Activated naive CD4-positive, alpha-beta T cell treated with anti-CD3 and anti-CD28 coated beads, Interleukin-2, amount 50 U/mL, for 72 hours (primary cell): Measurements from ENCODE around the gene WDR55. TPM values are rescaled to one million over a fixed set of nuclear protein-coding genes. Genes with fewer than 3 reads are reported as not detected.
"Not testable (repeated sequence)": the region's sequence is repeated elsewhere in the genome, so short reads cannot be mapped to it uniquely, and the experiment has no call there.

ENCODE experiments used
- ATAC-seq, 2 donors: fragments of 150-1000 bp; cut with Tn5 transposase; 2 replicates each; pipeline ENCODE4 v1.10.0; 2021; ENCODE audit warnings: mild to moderate bottlenecking in 2 of 2, moderate library complexity in 2 of 2
- DNase-seq, 2 donors: peaks; one replicate each; pipeline ENCODE4 v3.0.0; 2021 to 2022; ENCODE audit warnings: low spot score in 2 of 2
- H3K27ac Mint-ChIP-seq, 2 donors: one replicate each; pipeline ENCODE4 v1.8.0; 2022; ENCODE audit warnings: mild to moderate bottlenecking in 2 of 2, mixed read lengths in 2 of 2
- H3K36me3 Mint-ChIP-seq, 2 donors: one replicate each; pipeline ENCODE4 v1.8.0; 2022; ENCODE audit warnings: mixed read lengths in 2 of 2
- H3K9me3 Mint-ChIP-seq, 2 donors: one replicate each; pipeline ENCODE4 v1.8.0; 2022; ENCODE audit warnings: mixed read lengths in 2 of 2
- total RNA-seq, 2 donors: library from RNA; stranded (reverse); gene quantifications; one replicate each; pipeline ENCODE4 v1.2.3, GENCODE V29; 2022

WDR55 gene
- total RNA-seq, 2 donors from 2014 or later = 32.5 to 36.3 TPM

GRCh38 chr5:140690376-140690932 is 25.8 kb downstream of the WDR55 start:
- no peak for DNase-seq
- Mint-ChIP-seq H3K9me3 (no peaks in the 10 kb centered on the region), H3K27ac (peak overlapping the region; percentile 97 to 99), H3K36me3 (peaks cover 18 to 22% of the 10 kb centered on the region in 2 donors)
- peak in 1 of 2 donors; percentile 37 for ATAC-seq

- Mint-ChIP-seq H3K36me3 (peaks cover 18 to 22% of the 10 kb centered on the region in 2 donors), H3K9me3 (no peaks in the 10 kb centered on the region), H3K27ac (peak within 1 kb of the TSS; percentile 97 to 99)
- peak; percentile 81 to 87 for DNase-seq
- peak; percentile 95 to 97 for ATAC-seq
Measured at GRCh38 chr5:140690941-140691924, 26.5 kb downstream of the WDR55 start, which contains the start of the genes HARS1 and HARS2. Gene HARS1, minus strand, starts transcription at chr5:140691370. Its CDS starts 66 bp downstream, at chr5:140691304. Gene HARS2, plus strand, starts transcription at chr5:140691455. Its CDS starts 194 bp downstream, at chr5:140691649.

- H3K27ac Mint-ChIP-seq = no peak overlapping the region
- DNase-seq (no peak), ATAC-seq (no peak)
- no peaks in the 10 kb centered on the region for H3K9me3 Mint-ChIP-seq
- peaks cover 23 to 33% of the 10 kb centered on the region in 2 donors for H3K36me3 Mint-ChIP-seq
Measured at GRCh38 chr5:140694276-140694675, 29.6 kb downstream of the WDR55 start.

GRCh38 chr5:140696891-140697492 is 32.3 kb downstream of the WDR55 start:
- H3K27ac Mint-ChIP-seq = no peak overlapping the region
- no peaks in the 10 kb centered on the region for H3K9me3 Mint-ChIP-seq
- peaks cover 27 to 31% of the 10 kb centered on the region in 2 donors for H3K36me3 Mint-ChIP-seq
- ATAC-seq (no peak), DNase-seq (no peak)

GRCh38 chr5:140700177-140701144 is 35.8 kb downstream of the WDR55 start, which contains the start of gene ZMAT2:
Gene ZMAT2, plus strand, starts transcription at chr5:140700447. Its CDS starts 14 bp downstream, at chr5:140700461.
- ATAC-seq = peak; percentile 97 to 99
- no peaks in the 10 kb centered on the region for H3K9me3 Mint-ChIP-seq
- peak within 1 kb of the TSS; percentile 96 to 99 for H3K27ac Mint-ChIP-seq
- DNase-seq = peak; percentile 84 to 90
- peaks cover 34 to 38% of the 10 kb centered on the region in 2 donors for H3K36me3 Mint-ChIP-seq

- no peak for ATAC-seq
- no peak overlapping the region for H3K27ac Mint-ChIP-seq
- DNase-seq = no peak
- peaks cover 6 to 12% of the 10 kb centered on the region in 2 donors for H3K36me3 Mint-ChIP-seq
- H3K9me3 Mint-ChIP-seq = no peaks in the 10 kb centered on the region
Measured at GRCh38 chr5:140707812-140708211, 43.1 kb downstream of the WDR55 start.

- ATAC-seq, H3K36me3 Mint-ChIP-seq, DNase-seq, H3K9me3 Mint-ChIP-seq: not testable (repeated sequence)
- H3K27ac Mint-ChIP-seq = peak overlapping the region in 1 of 2 donors; percentile 97
Measured at GRCh38 chr5:140708787-140709186, 44.1 kb downstream of the WDR55 start.

- ATAC-seq = peak; percentile 91 to 94
- peak; percentile 89 to 90 for DNase-seq
- peaks cover 0 to 5% of the 10 kb centered on the region in 2 donors for H3K36me3 Mint-ChIP-seq
- peak overlapping the region; percentile 97 to 100 for H3K27ac Mint-ChIP-seq
- no peaks in the 10 kb centered on the region for H3K9me3 Mint-ChIP-seq
Measured at GRCh38 chr5:140710899-140711552, 46.3 kb downstream of the WDR55 start.

- peak overlapping the region; percentile 97 to 100 for H3K27ac Mint-ChIP-seq
- H3K36me3 Mint-ChIP-seq = peaks cover 0 to 5% of the 10 kb centered on the region in 2 donors
- DNase-seq = no peak
- no peaks in the 10 kb centered on the region for H3K9me3 Mint-ChIP-seq
- no peak for ATAC-seq
Measured at GRCh38 chr5:140711794-140712193, 47.1 kb downstream of the WDR55 start.

GRCh38 chr5:140713562-140714094 is 48.9 kb downstream of the WDR55 start:
- H3K36me3 Mint-ChIP-seq = peaks cover 0 to 5% of the 10 kb centered on the region in 2 donors
- H3K9me3 Mint-ChIP-seq = no peaks in the 10 kb centered on the region
- H3K27ac Mint-ChIP-seq = no peak overlapping the region
- no peak for DNase-seq
- ATAC-seq = no peak

GRCh38 chr5:140716238-140716637 is 51.5 kb downstream of the WDR55 start:
- H3K27ac Mint-ChIP-seq, H3K9me3 Mint-ChIP-seq, H3K36me3 Mint-ChIP-seq, DNase-seq, ATAC-seq: not testable (repeated sequence)

- peak overlapping the region in 1 of 2 donors; percentile 59 for H3K27ac Mint-ChIP-seq
- no peak for ATAC-seq
- no peaks in the 10 kb centered on the region for H3K36me3 Mint-ChIP-seq
Measured at GRCh38 chr5:140718266-140718592, 53.5 kb downstream of the WDR55 start.

GRCh38 chr5:140720738-140721137 is 56.0 kb downstream of the WDR55 start:
- not testable (repeated sequence) for H3K36me3 Mint-ChIP-seq, H3K9me3 Mint-ChIP-seq, H3K27ac Mint-ChIP-seq, DNase-seq
- peak in 1 of 2 donors; percentile 35 for ATAC-seq

More at GRCh38 chr5:140718266-140718592, 53.5 kb downstream of the WDR55 start:
- H3K9me3 Mint-ChIP-seq = no peaks in the 10 kb centered on the region
- DNase-seq = no peak

- not testable (repeated sequence) for DNase-seq, H3K27ac Mint-ChIP-seq, ATAC-seq, H3K36me3 Mint-ChIP-seq, H3K9me3 Mint-ChIP-seq
Measured at GRCh38 chr5:140721395-140721794, 56.7 kb downstream of the WDR55 start.
